ENCODE measurements around the gene XPO6.

The XPO6 gene

GRCh38 chr16:28131181-28131580 is 80.6 kb downstream of the XPO6 start:
- Histone ChIP-seq H3K9ac (no peak overlapping the region), H3K4me3 (IDR thresholded peaks at IDR 0.05; ENCODE audit: insufficient read depth, low read depth, low read length) (no peak overlapping the region), H4K20me1 (ENCODE audit: insufficient read depth) (no peaks in the 10 kb centered on the region), H3K27ac (no peak overlapping the region), H3K79me2 (ENCODE audit: insufficient read depth, low read depth) (no peaks in the 10 kb centered on the region), H2AFZ (ENCODE audit: low read depth) (no peak overlapping the region), H3K4me2 (no peak overlapping the region), H3K36me3 (ENCODE audit: insufficient read depth) (peaks cover 2% of the 10 kb centered on the region; the same call in 1 of the 2 replicates), H3K27me3 (ENCODE audit: insufficient read depth, low read depth) (no peaks in the 10 kb centered on the region), H3K4me1 (ENCODE audit: low read depth, poor library complexity, severe bottlenecking) (peaks cover 14% of the 10 kb centered on the region)
- TF ChIP-seq CTCF (conservative IDR thresholded peaks at IDR 0.05; ENCODE audit: low read depth, low read length) = no peak

- Histone ChIP-seq H2AFZ (ENCODE audit: low read depth) (no peak overlapping the region), H3K4me2 (no peak overlapping the region), H3K36me3 (ENCODE audit: insufficient read depth) (peaks cover 2% of the 10 kb centered on the region; the same call in 1 of the 2 replicates), H3K27me3 (ENCODE audit: insufficient read depth, low read depth) (no peaks in the 10 kb centered on the region), H3K79me2 (ENCODE audit: insufficient read depth, low read depth) (no peaks in the 10 kb centered on the region), H3K4me1 (ENCODE audit: low read depth, poor library complexity, severe bottlenecking) (peaks cover 16% of the 10 kb centered on the region), H3K27ac (no peak overlapping the region), H4K20me1 (ENCODE audit: insufficient read depth) (no peaks in the 10 kb centered on the region), H3K4me3 (IDR thresholded peaks at IDR 0.05; ENCODE audit: insufficient read depth, low read depth, low read length) (no peak overlapping the region), H3K9ac (no peak overlapping the region)
- TF ChIP-seq CTCF (conservative IDR thresholded peaks at IDR 0.05; ENCODE audit: low read depth, low read length) = no peak
Measured at GRCh38 chr16:28130099-28131088, 81.4 kb downstream of the XPO6 start.

GRCh38 chr16:28126684-28127620 is 84.8 kb downstream of the XPO6 start:
- TF ChIP-seq CTCF (conservative IDR thresholded peaks at IDR 0.05; ENCODE audit: low read depth, low read length) = no peak
- Histone ChIP-seq H3K4me2 (no peak overlapping the region), H2AFZ (ENCODE audit: low read depth) (no peak overlapping the region), H3K27me3 (ENCODE audit: insufficient read depth, low read depth) (no peaks in the 10 kb centered on the region), H4K20me1 (ENCODE audit: insufficient read depth) (no peaks in the 10 kb centered on the region), H3K4me1 (ENCODE audit: low read depth, poor library complexity, severe bottlenecking) (peaks cover 40% of the 10 kb centered on the region), H3K36me3 (ENCODE audit: insufficient read depth) (peaks cover under 1% of the 10 kb centered on the region; the same call in 1 of the 2 replicates), H3K4me3 (IDR thresholded peaks at IDR 0.05; ENCODE audit: insufficient read depth, low read depth, low read length) (no peak overlapping the region), H3K79me2 (ENCODE audit: insufficient read depth, low read depth) (no peaks in the 10 kb centered on the region; the same call in 1 of the 2 replicates), H3K9ac (no peak overlapping the region), H3K27ac (no peak overlapping the region)

GRCh38 chr16:28125592-28125991 is 86.2 kb downstream of the XPO6 start:
- peaks cover 4% of the 10 kb centered on the region; the same call in 1 of the 2 replicates for H3K36me3 ChIP-seq (ENCODE audit: insufficient read depth)
- H3K4me3 ChIP-seq (IDR thresholded peaks at IDR 0.05; ENCODE audit: insufficient read depth, low read depth, low read length) = no peak overlapping the region
- H3K9ac ChIP-seq = no peak overlapping the region
- H3K27me3 ChIP-seq (ENCODE audit: insufficient read depth, low read depth) = no peaks in the 10 kb centered on the region
- no peak overlapping the region for H2AFZ ChIP-seq (ENCODE audit: low read depth)
- no peaks in the 10 kb centered on the region; the same call in 1 of the 2 replicates for H3K79me2 ChIP-seq (ENCODE audit: insufficient read depth, low read depth)
- H3K4me2 ChIP-seq = no peak overlapping the region
- H3K4me1 ChIP-seq (ENCODE audit: low read depth, poor library complexity, severe bottlenecking) = peaks cover 42% of the 10 kb centered on the region
- no peak for TF ChIP-seq CTCF (conservative IDR thresholded peaks at IDR 0.05; ENCODE audit: low read depth, low read length)
- no peak overlapping the region for H3K27ac ChIP-seq
- H4K20me1 ChIP-seq (ENCODE audit: insufficient read depth) = no peaks in the 10 kb centered on the region
